NOMO-1 treated with dmso at 0.1 percent for 144 hours (cell line): ENCODE measurements around the gene GDAP1L1.
"Not testable (repeated sequence)": the region's sequence is repeated elsewhere in the genome, so short reads cannot be mapped to it uniquely, and the experiment has no call there.

ENCODE experiments used
- DNase-seq: peaks from one replicate; lab custom pipeline; 2025; ENCODE audit not compliant: unreplicated experiment; lab: John Stamatoyannopoulos, UW

Gene GDAP1L1

GRCh38 chr20:44219170-44219730, 27.9 kb upstream of the GDAP1L1 start:
- no peak for DNase-seq

GRCh38 chr20:44219791-44220190, 27.3 kb upstream of the GDAP1L1 start:
- DNase-seq: no peak

GRCh38 chr20:44221368-44221954, 25.6 kb upstream of the GDAP1L1 start:
- DNase-seq: no peak

- DNase-seq: no peak
These were observed 25.1 kb upstream of the GDAP1L1 start for GRCh38 chr20:44222027-44222426.

- no peak for DNase-seq
These were observed 24.3 kb upstream of the GDAP1L1 start for GRCh38 chr20:44222633-44223368.

GRCh38 chr20:44223721-44224120, 23.4 kb upstream of the GDAP1L1 start:
- DNase-seq: no peak

GRCh38 chr20:44224637-44225036, 22.5 kb upstream of the GDAP1L1 start:
- no peak for DNase-seq

GRCh38 chr20:44228465-44229258, 18.4 kb upstream of the GDAP1L1 start:
- DNase-seq: no peak

GRCh38 chr20:44231193-44231592, 15.9 kb upstream of the GDAP1L1 start:
- no peak for DNase-seq

GRCh38 chr20:44231713-44232468, 15.2 kb upstream of the GDAP1L1 start:
- no peak for DNase-seq

GRCh38 chr20:44232469-44232856, 14.6 kb upstream of the GDAP1L1 start:
- DNase-seq: not testable (repeated sequence)

- DNase-seq: no peak
These were observed 13.6 kb upstream of the GDAP1L1 start for GRCh38 chr20:44233436-44234016.

GRCh38 chr20:44234566-44235317, 12.4 kb upstream of the GDAP1L1 start:
- DNase-seq: no peak

- no peak for DNase-seq
These were observed 11.4 kb upstream of the GDAP1L1 start for GRCh38 chr20:44235702-44236101.

GRCh38 chr20:44236840-44237239, 10.3 kb upstream of the GDAP1L1 start:
- DNase-seq: not testable (repeated sequence)

- DNase-seq: no peak
These were observed 5.3 kb upstream of the GDAP1L1 start for GRCh38 chr20:44241796-44242195.

- no peak for DNase-seq
These were observed 1.1 kb upstream of the GDAP1L1 start for GRCh38 chr20:44245977-44246376.

- no peak for DNase-seq
These were observed 690 bp downstream of the GDAP1L1 start for GRCh38 chr20:44247586-44248409.

- DNase-seq: no peak
These were observed 1.3 kb downstream of the GDAP1L1 start for GRCh38 chr20:44248410-44248759.
